Measurements from ENCODE around the gene GABBR1. TPM values are rescaled to one million over a fixed set of nuclear protein-coding genes. Genes with fewer than 3 reads are reported as not detected.

Gene GABBR1
- total RNA-seq, 6 experiments from 2014 or later = 13.5 to 17.9 (median 17.4) TPM

DNA sequence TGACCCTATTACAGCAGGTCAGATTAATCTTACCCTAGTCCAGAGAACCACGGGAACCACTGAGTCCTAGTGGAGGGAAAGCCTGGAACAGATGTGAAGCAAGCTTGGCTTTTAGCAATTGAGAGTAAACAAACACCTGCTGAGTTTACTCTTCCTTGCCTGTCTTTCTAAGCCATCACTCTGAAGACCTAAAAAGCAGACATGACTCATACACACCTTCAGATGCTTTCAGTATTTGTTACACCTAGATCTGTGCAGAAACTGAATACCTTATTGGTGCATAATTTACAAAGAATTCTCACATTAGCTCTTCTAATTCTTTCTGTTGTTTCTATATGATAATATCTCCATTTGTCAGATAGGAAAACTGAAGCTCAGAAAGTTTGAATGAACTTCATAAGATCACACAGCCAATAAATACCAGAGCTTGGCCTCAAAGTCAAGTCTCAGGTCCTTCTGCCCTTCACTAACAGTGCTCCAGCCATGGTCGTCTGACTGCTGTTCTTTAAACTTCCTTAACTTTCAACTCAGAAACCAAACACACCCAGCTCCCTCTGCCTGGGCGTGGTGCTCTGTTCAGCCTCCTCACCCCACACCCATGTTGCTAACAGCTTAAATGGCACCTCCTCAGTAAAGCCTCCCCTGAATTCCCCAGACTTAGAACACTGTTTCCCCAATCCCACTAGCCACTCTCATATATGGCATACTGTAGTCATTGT lies 8.6 kb upstream of the GABBR1 start:
- Mint-ChIP-seq H3K27me3 (ENCODE audit: insufficient read depth) (peaks cover 1% of the 10 kb centered on the region; the same call in 1 of the 2 replicates), H3K27ac (no peak overlapping the region), H3K9me3 (no peaks in the 10 kb centered on the region), H3K4me1 (ENCODE audit: low read depth) (no peaks in the 10 kb centered on the region), H3K4me3 (no peak overlapping the region), H3K36me3 (ENCODE audit: low read depth) (no peaks in the 10 kb centered on the region)
- no peak for DNase-seq
- TF ChIP-seq, protein P1, sequence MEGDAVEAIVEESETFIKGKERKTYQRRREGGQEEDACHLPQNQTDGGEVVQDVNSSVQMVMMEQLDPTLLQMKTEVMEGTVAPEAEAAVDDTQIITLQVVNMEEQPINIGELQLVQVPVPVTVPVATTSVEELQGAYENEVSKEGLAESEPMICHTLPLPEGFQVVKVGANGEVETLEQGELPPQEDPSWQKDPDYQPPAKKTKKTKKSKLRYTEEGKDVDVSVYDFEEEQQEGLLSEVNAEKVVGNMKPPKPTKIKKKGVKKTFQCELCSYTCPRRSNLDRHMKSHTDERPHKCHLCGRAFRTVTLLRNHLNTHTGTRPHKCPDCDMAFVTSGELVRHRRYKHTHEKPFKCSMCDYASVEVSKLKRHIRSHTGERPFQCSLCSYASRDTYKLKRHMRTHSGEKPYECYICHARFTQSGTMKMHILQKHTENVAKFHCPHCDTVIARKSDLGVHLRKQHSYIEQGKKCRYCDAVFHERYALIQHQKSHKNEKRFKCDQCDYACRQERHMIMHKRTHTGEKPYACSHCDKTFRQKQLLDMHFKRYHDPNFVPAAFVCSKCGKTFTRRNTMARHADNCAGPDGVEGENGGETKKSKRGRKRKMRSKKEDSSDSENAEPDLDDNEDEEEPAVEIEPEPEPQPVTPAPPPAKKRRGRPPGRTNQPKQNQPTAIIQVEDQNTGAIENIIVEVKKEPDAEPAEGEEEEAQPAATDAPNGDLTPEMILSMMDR (IDR thresholded peaks at IDR 0.05) = no peak

DNA sequence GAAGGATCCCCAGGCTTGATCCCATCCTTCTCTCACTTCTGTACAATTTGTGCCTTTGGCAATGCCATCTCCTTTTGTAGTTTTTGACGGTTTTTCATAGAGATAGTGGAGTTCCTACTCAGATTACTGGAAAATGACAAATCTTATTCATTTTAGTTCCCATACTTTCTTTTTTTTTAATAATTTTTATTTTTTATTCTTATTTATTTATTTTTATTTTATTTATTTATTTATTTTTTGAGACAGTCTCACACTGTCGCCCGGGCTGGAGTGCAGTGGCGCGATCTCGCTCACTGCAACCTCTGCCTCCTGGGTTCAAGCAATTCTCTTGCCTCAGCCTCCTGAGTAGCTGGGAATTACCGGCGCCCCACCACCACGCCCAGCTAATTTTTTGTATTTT lies 4.3 kb upstream of the GABBR1 start:
- no peak overlapping the region for H3K27ac Mint-ChIP-seq
- no peaks in the 10 kb centered on the region for H3K36me3 Mint-ChIP-seq (ENCODE audit: low read depth)
- H3K4me1 Mint-ChIP-seq (ENCODE audit: low read depth) = peaks cover 12% of the 10 kb centered on the region
- H3K27me3 Mint-ChIP-seq (ENCODE audit: insufficient read depth) = no peaks in the 10 kb centered on the region; the same call in none of the 2 replicates
- TF ChIP-seq, protein P1 (IDR thresholded peaks at IDR 0.05) = no peak
- DNase-seq = no peak
- H3K4me3 Mint-ChIP-seq = no peak overlapping the region
- no peaks in the 10 kb centered on the region for H3K9me3 Mint-ChIP-seq

DNA sequence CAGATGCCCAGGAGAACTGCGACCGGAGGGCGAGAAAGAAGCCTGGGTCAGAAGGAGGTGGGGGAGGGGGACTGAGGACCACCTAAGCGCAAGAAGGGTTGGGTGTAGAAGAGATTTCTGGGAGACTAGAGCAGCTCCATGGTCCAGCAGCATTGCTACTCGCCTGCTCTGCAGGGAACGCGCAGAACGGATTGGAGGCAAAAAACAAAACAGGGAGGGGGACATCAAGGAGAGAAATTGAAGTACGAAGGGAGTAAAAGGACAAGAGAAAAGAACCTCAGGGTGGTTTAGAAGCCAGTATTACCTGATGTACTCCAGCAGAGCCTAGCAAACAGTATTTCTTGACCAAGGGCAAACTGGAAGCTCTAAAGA lies 537 bp upstream of the GABBR1 start:
- H3K36me3 Mint-ChIP-seq (ENCODE audit: low read depth) = no peaks in the 10 kb centered on the region; the same call in 1 of the 2 replicates
- peaks cover 3% of the 10 kb centered on the region for H3K27me3 Mint-ChIP-seq (ENCODE audit: insufficient read depth)
- TF ChIP-seq, protein P1 (IDR thresholded peaks at IDR 0.05) = no peak
- H3K9me3 Mint-ChIP-seq = no peaks in the 10 kb centered on the region
- peak overlapping the region; percentile 6; the same call in 1 of the 2 replicates for H3K27ac Mint-ChIP-seq
- no peak for DNase-seq
- peaks cover 49% of the 10 kb centered on the region for H3K4me1 Mint-ChIP-seq (ENCODE audit: low read depth)
- H3K4me3 Mint-ChIP-seq = peak overlapping the region; percentile 93

DNA sequence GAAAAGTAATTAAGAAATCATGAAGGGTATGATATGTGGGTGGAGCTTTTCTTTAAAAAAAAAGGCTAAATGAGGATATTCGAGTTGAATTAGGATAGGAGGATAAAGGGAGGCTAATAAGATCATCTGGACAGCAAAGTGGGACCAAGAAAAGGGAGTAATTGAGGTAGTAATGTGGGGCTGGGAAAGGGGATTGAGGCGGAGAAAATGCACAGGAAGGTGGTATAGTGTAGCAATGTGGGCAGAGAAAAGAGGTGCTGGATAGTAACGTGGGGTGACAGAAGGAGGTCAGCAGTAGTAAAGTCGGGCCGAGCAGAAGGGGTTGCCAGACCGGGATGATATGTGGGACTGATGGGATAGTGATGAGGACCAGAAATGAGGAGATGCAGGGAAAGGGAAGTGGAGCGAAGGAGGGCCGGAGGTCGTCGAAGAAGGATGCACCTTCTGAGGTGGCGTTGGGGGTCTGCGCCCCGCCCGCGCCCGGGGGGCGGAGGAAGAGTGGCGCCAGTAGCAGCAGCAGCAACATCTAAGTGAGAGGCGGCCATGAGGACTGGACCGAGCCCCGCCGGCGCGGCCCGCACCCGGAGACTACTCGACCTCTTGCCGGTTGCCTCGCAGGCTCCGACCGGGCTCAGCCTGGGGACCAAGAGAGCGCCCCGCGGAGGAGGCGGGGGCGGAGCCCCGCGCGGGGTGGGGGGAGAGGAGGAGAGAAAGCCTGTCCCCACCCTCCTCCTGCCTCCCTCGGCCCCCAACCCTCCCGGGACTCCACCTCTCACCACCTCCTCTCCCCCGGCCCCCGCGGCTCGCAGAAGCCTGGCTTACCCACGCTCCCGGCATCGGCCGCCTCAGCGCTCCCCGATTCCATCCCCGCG lies 887 bp downstream of the GABBR1 start:
- H3K4me1 Mint-ChIP-seq (ENCODE audit: low read depth) = peaks cover 51% of the 10 kb centered on the region
- no peaks in the 10 kb centered on the region for H3K9me3 Mint-ChIP-seq
- peaks cover 3% of the 10 kb centered on the region for H3K27me3 Mint-ChIP-seq (ENCODE audit: insufficient read depth)
- peak overlapping the region; percentile 93 for H3K4me3 Mint-ChIP-seq
- TF ChIP-seq, protein P1 (IDR thresholded peaks at IDR 0.05) = no peak
- H3K36me3 Mint-ChIP-seq (ENCODE audit: low read depth) = no peaks in the 10 kb centered on the region; the same call in 1 of the 2 replicates
- peak overlapping the region; percentile 67 for H3K27ac Mint-ChIP-seq
- peak; percentile 35 for DNase-seq

DNA sequence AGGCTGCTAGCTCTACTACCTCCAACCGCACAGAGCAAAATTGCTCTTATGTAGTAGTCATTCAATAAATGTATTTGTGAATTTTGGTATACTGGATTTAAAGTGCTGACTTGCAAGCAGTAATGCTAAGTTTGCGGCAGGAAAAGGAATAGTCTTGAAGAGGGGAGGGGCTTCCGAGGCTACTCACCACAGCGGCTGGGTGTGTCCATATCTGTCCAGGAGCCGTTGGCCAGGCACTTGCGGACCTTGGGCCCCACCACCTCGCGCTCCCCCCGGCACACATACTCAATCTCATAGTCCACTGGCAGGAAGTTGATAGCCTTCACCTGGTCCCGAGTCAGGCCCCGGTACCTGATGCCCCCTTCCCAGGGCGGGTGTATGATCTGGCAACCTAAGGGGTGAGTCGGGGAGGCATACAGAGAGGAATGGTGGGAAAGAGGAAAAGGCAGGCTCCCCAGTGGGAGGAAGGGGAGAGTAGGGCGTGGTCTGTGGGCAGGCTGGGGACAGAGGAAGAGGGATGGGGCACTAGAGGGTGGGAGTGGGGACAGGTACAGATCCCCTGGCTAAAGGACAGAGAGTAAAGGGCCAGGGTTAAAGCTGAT lies 1.7 kb downstream of the GABBR1 start:
- TF ChIP-seq, protein P1 (IDR thresholded peaks at IDR 0.05) = no peak

More for the DNA sequence above, 1.7 kb downstream of the GABBR1 start:
- Mint-ChIP-seq H3K9me3 (no peaks in the 10 kb centered on the region), H3K27me3 (ENCODE audit: insufficient read depth) (peaks cover 3% of the 10 kb centered on the region), H3K36me3 (ENCODE audit: low read depth) (no peaks in the 10 kb centered on the region; the same call in 1 of the 2 replicates), H3K27ac (no peak overlapping the region), H3K4me3 (peak overlapping the region; percentile 93), H3K4me1 (ENCODE audit: low read depth) (peaks cover 59% of the 10 kb centered on the region)
- DNase-seq = no peak

Data from HFFc6 (cell line).